Measurements from ENCODE around the gene GANAB. TPM values are rescaled to one million over a fixed set of nuclear protein-coding genes. Genes with fewer than 3 reads are reported as not detected.
"Not testable (repeated sequence)": the region's sequence is repeated elsewhere in the genome, so short reads cannot be mapped to it uniquely, and the experiment has no call there.

Gene GANAB
- 99.7 TPM for total RNA-seq

DNA sequence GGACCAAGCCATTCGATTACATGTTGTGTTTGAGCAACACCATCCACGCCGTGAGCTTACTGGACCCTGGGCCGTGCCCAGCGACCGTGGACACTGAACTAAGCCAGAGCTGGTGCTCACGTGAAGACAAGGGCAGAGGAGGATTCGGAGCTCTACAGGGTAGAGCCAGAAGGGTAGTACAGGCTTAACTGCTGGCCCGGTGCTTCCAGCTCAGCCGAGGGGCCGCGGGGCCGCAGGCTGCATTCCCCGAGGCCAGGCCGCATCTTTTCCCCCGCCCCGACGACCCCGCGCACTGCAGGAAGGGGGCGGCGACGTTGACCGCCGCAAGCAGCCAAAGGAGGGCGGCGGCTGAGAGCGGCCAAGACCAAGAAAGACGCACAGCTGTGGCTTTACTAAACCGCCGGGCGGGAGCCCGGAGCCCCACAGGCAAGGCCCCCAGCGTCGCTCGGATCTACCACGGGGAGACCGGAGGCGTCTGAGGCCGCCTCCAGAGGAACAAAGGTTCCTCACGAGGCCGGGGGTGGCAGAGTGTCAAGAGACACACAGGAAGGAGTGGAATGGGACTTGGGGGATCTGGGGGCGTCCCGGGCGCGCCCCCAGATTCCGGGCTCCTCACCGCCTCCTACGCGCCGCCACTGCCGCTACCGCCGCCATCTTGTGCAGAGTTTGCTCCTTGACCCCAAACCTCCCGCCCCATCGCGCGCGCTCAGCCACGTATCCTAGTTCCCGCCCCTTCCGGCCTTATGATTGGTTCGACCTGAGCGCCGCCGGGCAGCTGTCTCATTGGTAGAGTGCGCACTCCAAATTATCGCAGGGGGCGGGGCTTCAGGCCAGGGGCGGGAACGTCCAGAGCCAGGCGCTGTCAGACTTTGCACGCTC, at the start of gene GANAB:
GANAB (minus strand) TSS at position 668 of the 879 bp plus-strand sequence; CDS start at position 654, 14 bp downstream.
- Histone ChIP-seq H3K4me3 (ENCODE audit: low read length in 3 of 3) (peak within 1 kb of the TSS; percentile 94 to 98 (median 96)), H3K27ac (ENCODE audit: low read depth, low read length) (peak within 1 kb of the TSS; percentile 92), H3K4me1 (ENCODE audit: control insufficient read depth in 3 of 3, insufficient read depth in 3 of 3, low read length in 3 of 3) (peaks cover 23 to 32% (median 24%) of the 10 kb centered on the region in 3 donors), H3K27me3 (ENCODE audit: control insufficient read depth in 3 of 3, insufficient read depth in 3 of 3, low read length in 3 of 3) (no peaks in the 10 kb centered on the region), H3K9ac (ENCODE audit: low read depth in 1 of 3, low read length in 3 of 3) (peak within 1 kb of the TSS; percentile 94 to 97 (median 96)), H3K36me3 (ENCODE audit: control insufficient read depth in 3 of 3, insufficient read depth in 3 of 3, low read length in 3 of 3) (peaks cover 25 to 39% (median 26%) of the 10 kb centered on the region in 3 donors), H3K9me3 (ENCODE audit: control insufficient read depth in 3 of 3, low read length in 3 of 3) (no peaks in the 10 kb centered on the region)

- Histone ChIP-seq H3K36me3 (ENCODE audit: control insufficient read depth in 3 of 3, insufficient read depth in 3 of 3, low read length in 3 of 3) (peaks cover 24 to 28% (median 26%) of the 10 kb centered on the region in 3 donors), H3K27ac (ENCODE audit: low read depth, low read length) (peak overlapping the region; percentile 52), H3K4me1 (ENCODE audit: control insufficient read depth in 3 of 3, insufficient read depth in 3 of 3, low read length in 3 of 3) (peaks cover 16 to 24% (median 22%) of the 10 kb centered on the region in 3 donors), H3K27me3 (ENCODE audit: control insufficient read depth in 3 of 3, insufficient read depth in 3 of 3, low read length in 3 of 3) (no peaks in the 10 kb centered on the region), H3K4me3 (ENCODE audit: low read length in 3 of 3) (peak overlapping the region in 1 of 3 donors; percentile 27), H3K9me3 (ENCODE audit: control insufficient read depth in 3 of 3, low read length in 3 of 3) (no peaks in the 10 kb centered on the region), H3K9ac (ENCODE audit: low read depth in 1 of 3, low read length in 3 of 3) (peak overlapping the region in 2 of 3 donors; percentile 10 to 62)
Observed at GRCh38 chr11:62694455-62695167, 48.2 kb upstream of the GANAB start.

GRCh38 chr11:62693624-62694023, 47.2 kb upstream of the GANAB start:
- H3K9me3 ChIP-seq (ENCODE audit: control insufficient read depth in 3 of 3, low read length in 3 of 3); H3K27me3 ChIP-seq (ENCODE audit: control insufficient read depth in 3 of 3, insufficient read depth in 3 of 3, low read length in 3 of 3); H3K27ac ChIP-seq (ENCODE audit: low read depth, low read length); H3K4me3 ChIP-seq (ENCODE audit: low read length in 3 of 3); H3K9ac ChIP-seq (ENCODE audit: low read depth in 1 of 3, low read length in 3 of 3): not testable (repeated sequence)
- Histone ChIP-seq H3K4me1 (ENCODE audit: control insufficient read depth in 3 of 3, insufficient read depth in 3 of 3, low read length in 3 of 3) (peaks cover 21 to 30% (median 29%) of the 10 kb centered on the region in 3 donors), H3K36me3 (ENCODE audit: control insufficient read depth in 3 of 3, insufficient read depth in 3 of 3, low read length in 3 of 3) (peaks cover 24 to 28% (median 26%) of the 10 kb centered on the region in 3 donors)

DNA sequence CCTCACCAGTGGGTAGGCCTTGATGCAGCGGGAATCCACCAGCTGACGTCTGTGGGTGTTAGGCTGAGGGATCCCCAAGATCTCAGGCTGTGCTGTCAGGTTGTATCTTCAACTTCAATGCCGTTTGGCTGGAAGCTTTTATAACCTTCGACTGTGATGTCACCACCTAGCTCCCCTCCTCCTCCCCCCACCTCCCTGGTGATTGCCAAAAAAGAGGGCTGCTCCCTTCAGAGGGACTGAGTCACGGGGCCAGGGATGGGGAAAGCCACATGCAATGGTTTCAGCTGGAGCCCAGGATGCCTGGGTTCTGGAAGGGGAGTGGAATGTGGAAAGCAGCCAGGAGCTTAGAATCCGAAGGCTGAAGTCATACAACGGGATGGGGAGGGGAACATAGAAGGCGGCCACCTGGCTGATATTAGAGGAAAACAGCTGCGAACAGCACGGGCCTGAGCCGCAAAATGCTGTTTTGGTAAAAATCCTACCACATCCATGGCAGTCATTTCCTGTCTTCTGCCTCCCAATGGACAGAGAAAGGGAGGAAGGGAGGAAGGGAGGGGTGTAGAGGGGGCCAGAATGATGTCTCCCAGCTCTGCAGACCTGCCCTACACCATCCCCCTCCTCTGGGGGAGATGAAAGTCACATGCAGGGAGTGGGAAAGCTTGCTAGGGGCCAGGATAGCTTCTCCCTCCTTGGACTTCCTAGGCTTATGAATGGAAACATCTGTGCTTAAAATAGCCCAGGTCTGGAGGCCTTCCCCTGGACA, 43.2 kb upstream of the GANAB start, which contains the start of gene LRRN4CL:
LRRN4CL (minus strand) TSS at position 110 of the 763 bp plus-strand sequence. CDS start 1,022 bp downstream, outside the sequence.
- H3K27ac ChIP-seq (ENCODE audit: low read depth, low read length), result peak within 1 kb of the TSS; percentile 54
- H3K4me1 ChIP-seq (ENCODE audit: control insufficient read depth in 3 of 3, insufficient read depth in 3 of 3, low read length in 3 of 3), result peaks cover 17 to 29% (median 24%) of the 10 kb centered on the region in 3 donors

GRCh38 chr11:62688491-62688890, 42.1 kb upstream of the GANAB start:
- Histone ChIP-seq H3K9me3 (ENCODE audit: control insufficient read depth in 3 of 3, low read length in 3 of 3) (no peaks in the 10 kb centered on the region), H3K36me3 (ENCODE audit: control insufficient read depth in 3 of 3, insufficient read depth in 3 of 3, low read length in 3 of 3) (peaks cover 24 to 27% (median 26%) of the 10 kb centered on the region in 3 donors), H3K27ac (ENCODE audit: low read depth, low read length) (no peak overlapping the region), H3K9ac (ENCODE audit: low read depth in 1 of 3, low read length in 3 of 3) (peak overlapping the region in 1 of 3 donors; percentile 46), H3K4me1 (ENCODE audit: control insufficient read depth in 3 of 3, insufficient read depth in 3 of 3, low read length in 3 of 3) (peaks cover 14 to 24% (median 21%) of the 10 kb centered on the region in 3 donors), H3K27me3 (ENCODE audit: control insufficient read depth in 3 of 3, insufficient read depth in 3 of 3, low read length in 3 of 3) (peaks cover 0 to 13% (median 8%) of the 10 kb centered on the region in 3 donors), H3K4me3 (ENCODE audit: low read length in 3 of 3) (peak overlapping the region; percentile 11 to 66 (median 35))

More for the DNA sequence above, 43.2 kb upstream of the GANAB start, which contains the start of gene LRRN4CL:
- no peaks in the 10 kb centered on the region for H3K9me3 ChIP-seq (ENCODE audit: control insufficient read depth in 3 of 3, low read length in 3 of 3)
- peak within 1 kb of the TSS; percentile 50 to 66 (median 64) for H3K4me3 ChIP-seq (ENCODE audit: low read length in 3 of 3)
- H3K36me3 ChIP-seq (ENCODE audit: control insufficient read depth in 3 of 3, insufficient read depth in 3 of 3, low read length in 3 of 3), result peaks cover 24 to 28% (median 26%) of the 10 kb centered on the region in 3 donors
- peaks cover 0 to 13% (median 8%) of the 10 kb centered on the region in 3 donors for H3K27me3 ChIP-seq (ENCODE audit: control insufficient read depth in 3 of 3, insufficient read depth in 3 of 3, low read length in 3 of 3)
- H3K9ac ChIP-seq (ENCODE audit: low read depth in 1 of 3, low read length in 3 of 3), result peak within 1 kb of the TSS; percentile 32 to 73 (median 54)

DNA sequence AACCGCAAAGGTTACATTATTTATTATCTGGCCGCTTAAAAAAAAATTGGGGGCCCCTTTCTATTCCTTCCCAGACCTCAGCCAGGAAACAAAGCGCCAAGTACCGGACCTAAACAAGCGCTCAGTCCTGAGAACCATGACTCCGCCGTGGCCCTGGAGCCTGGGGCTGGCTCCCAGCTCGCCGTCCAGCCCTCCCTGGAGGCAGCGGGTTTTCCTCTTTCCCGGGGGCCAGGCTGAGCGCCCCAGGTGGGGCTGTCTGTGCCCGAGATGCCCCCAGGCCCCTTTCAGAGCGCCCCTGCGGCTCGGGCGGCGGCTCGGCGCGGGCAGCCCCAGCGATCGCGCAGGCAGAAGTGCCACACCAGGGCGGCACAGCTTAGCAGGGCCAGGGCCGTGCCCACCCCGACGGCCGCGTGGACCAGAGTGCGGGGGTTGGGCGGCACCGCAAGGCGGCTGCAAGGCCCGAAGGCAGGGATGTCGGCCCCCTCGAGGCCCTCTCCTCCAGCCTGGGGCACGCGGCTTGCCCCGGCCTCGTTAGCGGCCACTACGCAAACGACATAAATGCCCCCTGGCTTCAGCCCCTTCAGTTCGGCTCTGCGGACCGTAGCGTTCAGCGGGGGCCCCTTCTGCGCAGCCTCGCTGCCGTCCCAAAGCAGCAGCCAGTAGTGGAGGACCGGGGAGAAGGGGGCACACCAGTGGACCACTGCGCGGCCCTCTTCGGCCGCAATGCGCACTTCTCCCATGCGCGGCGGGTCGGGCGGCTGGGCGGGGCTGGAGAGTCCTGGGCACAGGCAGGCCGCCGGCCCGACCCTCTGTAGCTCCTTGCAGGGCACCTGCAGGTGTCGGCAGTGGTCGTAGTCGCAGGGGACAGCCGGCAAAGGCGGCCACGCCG, 41.3 kb upstream of the GANAB start:
- Histone ChIP-seq H3K9ac (ENCODE audit: low read depth in 1 of 3, low read length in 3 of 3) (peak overlapping the region in 1 of 3 donors; percentile 46), H3K27ac (ENCODE audit: low read depth, low read length) (no peak overlapping the region), H3K4me3 (ENCODE audit: low read length in 3 of 3) (peak overlapping the region; percentile 11 to 66 (median 35))

DNA sequence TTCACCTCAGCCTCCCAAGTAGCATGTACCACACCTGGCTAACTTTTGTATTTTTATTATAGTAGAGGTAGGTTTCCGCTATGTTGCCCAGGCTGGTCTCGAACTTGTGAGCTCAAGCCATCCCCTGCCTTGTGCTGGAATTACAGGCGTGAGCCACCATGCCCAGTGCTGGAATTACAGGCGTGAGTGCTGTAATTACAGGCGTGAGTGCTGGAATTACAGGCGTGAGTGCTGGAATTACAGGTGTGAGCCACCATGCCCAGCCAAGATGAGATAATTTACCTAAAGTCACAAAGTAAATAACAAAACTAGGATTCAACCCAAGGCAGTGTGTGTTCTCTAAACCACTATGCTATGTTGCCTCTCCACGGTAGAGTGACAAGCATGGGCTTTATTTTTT, 36.1 kb upstream of the GANAB start:
- Histone ChIP-seq H3K4me1 (ENCODE audit: control insufficient read depth in 3 of 3, insufficient read depth in 3 of 3, low read length in 3 of 3) (peaks cover 9 to 23% (median 18%) of the 10 kb centered on the region in 3 donors), H3K9ac (ENCODE audit: low read depth in 1 of 3, low read length in 3 of 3) (no peak overlapping the region), H3K27me3 (ENCODE audit: control insufficient read depth in 3 of 3, insufficient read depth in 3 of 3, low read length in 3 of 3) (peaks cover 0 to 1% (median 0%) of the 10 kb centered on the region in 3 donors), H3K36me3 (ENCODE audit: control insufficient read depth in 3 of 3, insufficient read depth in 3 of 3, low read length in 3 of 3) (peaks cover 6 to 7% (median 6%) of the 10 kb centered on the region in 3 donors), H3K9me3 (ENCODE audit: control insufficient read depth in 3 of 3, low read length in 3 of 3) (no peaks in the 10 kb centered on the region), H3K4me3 (ENCODE audit: low read length in 3 of 3) (no peak overlapping the region), H3K27ac (ENCODE audit: low read depth, low read length) (no peak overlapping the region)

More for the DNA sequence above, 41.3 kb upstream of the GANAB start:
- Histone ChIP-seq H3K9me3 (ENCODE audit: control insufficient read depth in 3 of 3, low read length in 3 of 3) (no peaks in the 10 kb centered on the region), H3K4me1 (ENCODE audit: control insufficient read depth in 3 of 3, insufficient read depth in 3 of 3, low read length in 3 of 3) (peaks cover 14 to 24% (median 21%) of the 10 kb centered on the region in 3 donors), H3K27me3 (ENCODE audit: control insufficient read depth in 3 of 3, insufficient read depth in 3 of 3, low read length in 3 of 3) (peaks cover 0 to 13% (median 8%) of the 10 kb centered on the region in 3 donors), H3K36me3 (ENCODE audit: control insufficient read depth in 3 of 3, insufficient read depth in 3 of 3, low read length in 3 of 3) (peaks cover 21 to 22% (median 21%) of the 10 kb centered on the region in 3 donors)

- H3K36me3 ChIP-seq (ENCODE audit: control insufficient read depth in 3 of 3, insufficient read depth in 3 of 3, low read length in 3 of 3), result peaks cover 14 to 20% (median 16%) of the 10 kb centered on the region in 3 donors
- no peak overlapping the region for H3K9ac ChIP-seq (ENCODE audit: low read depth in 1 of 3, low read length in 3 of 3)
- H3K4me3 ChIP-seq (ENCODE audit: low read length in 3 of 3), result peak overlapping the region in 1 of 3 donors; percentile 14
- no peaks in the 10 kb centered on the region for H3K9me3 ChIP-seq (ENCODE audit: control insufficient read depth in 3 of 3, low read length in 3 of 3)
- peaks cover 24 to 38% (median 29%) of the 10 kb centered on the region in 3 donors for H3K4me1 ChIP-seq (ENCODE audit: control insufficient read depth in 3 of 3, insufficient read depth in 3 of 3, low read length in 3 of 3)
- no peaks in the 10 kb centered on the region for H3K27me3 ChIP-seq (ENCODE audit: control insufficient read depth in 3 of 3, insufficient read depth in 3 of 3, low read length in 3 of 3)
- no peak overlapping the region for H3K27ac ChIP-seq (ENCODE audit: low read depth, low read length)
Observed at GRCh38 chr11:62680825-62681240, 34.4 kb upstream of the GANAB start.
